Measurements from ENCODE around the gene SNX17. TPM values are rescaled to one million over a fixed set of nuclear protein-coding genes. Genes with fewer than 3 reads are reported as not detected.

Gene SNX17
- total and polyA plus RNA-seq, 2 of the 13 experiments (the other 11 are each of a cell fraction or from before 2014, with no cell fraction given), result 75.0 to 109 TPM

DNA sequence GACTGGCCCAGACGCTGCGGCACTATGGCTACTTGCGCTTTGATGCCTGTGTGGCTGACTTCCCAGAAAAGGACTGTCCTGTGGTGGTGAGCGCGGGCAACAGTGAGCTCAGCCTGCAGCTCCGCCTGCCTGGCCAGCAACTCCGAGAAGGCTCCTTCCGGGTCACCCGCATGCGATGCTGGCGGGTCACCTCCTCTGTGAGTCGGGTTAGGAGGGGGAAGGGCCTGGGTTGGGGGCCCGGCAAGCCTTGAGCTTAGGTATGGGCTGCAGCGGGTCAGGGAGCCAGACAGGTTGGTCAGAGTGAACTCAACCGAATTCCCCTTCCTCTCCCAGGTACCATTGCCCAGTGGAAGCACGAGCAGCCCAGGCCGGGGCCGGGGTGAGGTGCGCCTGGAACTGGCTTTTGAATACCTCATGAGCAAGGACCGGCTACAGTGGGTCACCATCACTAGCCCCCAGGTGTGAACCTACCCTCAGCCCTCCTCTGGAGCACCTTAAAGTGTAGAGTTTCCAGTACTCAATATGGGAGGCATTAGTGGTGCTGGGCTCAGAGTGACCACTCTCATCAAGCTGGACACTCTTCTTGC, 5.2 kb downstream of the SNX17 start (continued):
- no peak for TF ChIP-seq TARDBP (CRISPR knock-in tag; IDR thresholded peaks at IDR 0.05)

DNA sequence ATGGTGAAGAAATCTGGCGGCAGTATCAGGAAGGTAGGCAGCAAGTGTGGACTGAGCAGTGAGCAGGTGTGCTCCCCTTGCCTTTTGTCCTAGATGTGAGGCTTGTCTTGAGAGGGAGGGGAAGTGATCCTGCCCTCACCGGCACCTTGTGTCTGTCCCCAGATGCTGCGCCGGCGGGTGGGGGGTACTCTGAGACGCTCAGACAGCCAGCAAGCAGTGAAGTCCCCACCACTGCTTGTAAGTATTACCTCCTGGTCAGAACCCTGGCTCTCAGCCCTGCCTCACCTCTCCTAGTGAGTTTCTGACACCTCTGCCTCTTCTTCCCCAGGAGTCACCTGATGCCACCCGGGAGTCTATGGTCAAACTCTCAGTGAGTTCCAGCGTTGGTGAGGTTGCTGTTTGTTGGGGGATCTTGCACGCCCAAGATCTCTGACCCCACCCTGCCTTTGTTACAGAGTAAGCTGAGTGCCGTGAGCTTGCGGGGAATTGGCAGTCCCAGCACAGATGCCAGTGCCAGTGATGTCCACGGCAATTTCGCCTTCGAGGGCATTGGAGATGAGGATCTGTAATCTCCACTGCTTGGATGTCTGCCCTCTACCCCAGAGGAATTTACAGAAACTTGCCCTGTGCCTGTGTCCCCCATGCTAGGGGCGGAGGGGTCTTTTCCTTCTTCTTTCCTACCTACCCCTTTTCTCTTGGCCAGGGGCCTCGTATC, 5.9 kb downstream of the SNX17 start:
- POLR2A ChIA-PET, result interaction anchor here (4.7 to 5.1 kb wide), 2 partner anchors 33 to 54 kb away, joined by 22 to 34 read pairs; partner anchors contain the start of genes MPV17 and PPM1G
- no peak for FAIRE-seq

More for the DNA sequence above, 5.9 kb downstream of the SNX17 start:
- 99% methylated on average over 15 of the region's 16 CpGs for WGBS (ENCODE audit: low lambda C conversion rate)
- H3K4me3 ChIP-seq (replicated peaks in 1 of 3; ENCODE audit: insufficient read depth in 1 of 3, low read depth in 2 of 3, low read length in 3 of 3), result no peak overlapping the region
- DNase-seq (ENCODE audit: low spot score) (no peak), ATAC-seq (no peak)
- no TSS peak for BruUV-seq (replicated peaks)
- no peaks in the 10 kb centered on the region; a peak in 1 of 5 replicates for H3K27me3 ChIP-seq (ENCODE audit: control insufficient read depth in 1 of 2, insufficient read depth in 2 of 2, low read length in 2 of 2)
- H3K4me1 ChIP-seq (ENCODE audit: insufficient read depth, low read length), result peaks cover 46% of the 10 kb centered on the region
- no peak overlapping the region for H3K4me2 ChIP-seq (ENCODE audit: low read depth, low read length)
- no peak overlapping the region for H2AFZ ChIP-seq (ENCODE audit: low read length)
- H3K36me3 ChIP-seq (replicated peaks in 1 of 2; ENCODE audit: control insufficient read depth in 1 of 2, insufficient read depth in 2 of 2, low read length in 2 of 2), result peaks cover 36 to 65% of the 10 kb centered on the region in 2 experiments
- H3K79me2 ChIP-seq (ENCODE audit: insufficient read depth, low read length), result peaks cover 24% of the 10 kb centered on the region
- no peak overlapping the region for H3K9ac ChIP-seq (ENCODE audit: insufficient read depth, low read depth, low read length)
- no peak overlapping the region for H3K27ac ChIP-seq (ENCODE audit: extremely low read length, insufficient read depth, low read length)
- no peaks in the 10 kb centered on the region for H3K9me3 ChIP-seq (ENCODE audit: low read length)
- TF ChIP-seq, protein P1, sequence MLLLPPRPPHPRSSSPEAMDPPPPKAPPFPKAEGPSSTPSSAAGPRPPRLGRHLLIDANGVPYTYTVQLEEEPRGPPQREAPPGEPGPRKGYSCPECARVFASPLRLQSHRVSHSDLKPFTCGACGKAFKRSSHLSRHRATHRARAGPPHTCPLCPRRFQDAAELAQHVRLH (CRISPR knock-in tag; IDR thresholded peaks at IDR 0.05; ENCODE audit: borderline replicate concordance, low read depth), result no peak
- TF ChIP-seq POLR2AphosphoS5 (IDR thresholded peaks at IDR 0.05; ENCODE audit: low read depth, low read length), result 0 out of 2 replicates have a peak, but pooled peaks have one; percentile 3
- CTCF ChIA-PET (ENCODE audit: low intra/inter-chr PET ratio, low total read pairs), result no interaction called here
- intact Hi-C loops (cut with micrococcal nuclease; ENCODE audit: unreplicated experiment) (loop anchor here (10.0 kb wide), 1 partner anchor 122 kb away; no protein-coding TSS in a partner anchor), in situ Hi-C loops (cut with HindIII; ENCODE audit: extremely low pct_ligation_motif_present, low pct_unique_long_range_greater_than_20kb) (no loop called here)
- peaks cover 3% of the 10 kb centered on the region for H4K20me1 ChIP-seq (ENCODE audit: insufficient read depth, low read length)

All from HepG2 (cell line).